Endometrium (tissue), 2 donors: ENCODE results near the gene DUSP16.
"Not testable (repeated sequence)": the region's sequence is repeated elsewhere in the genome, so short reads cannot be mapped to it uniquely, and the experiment has no call there.

Experiments used
- FAIRE-seq: peaks from 2 replicates; lab custom pipeline; 2012; peaks lifted over from hg19 to GRCh38; lab: Jason Lieb, UNC
- donor health status: control.
- donor health status: control.

DUSP16 gene

DNA sequence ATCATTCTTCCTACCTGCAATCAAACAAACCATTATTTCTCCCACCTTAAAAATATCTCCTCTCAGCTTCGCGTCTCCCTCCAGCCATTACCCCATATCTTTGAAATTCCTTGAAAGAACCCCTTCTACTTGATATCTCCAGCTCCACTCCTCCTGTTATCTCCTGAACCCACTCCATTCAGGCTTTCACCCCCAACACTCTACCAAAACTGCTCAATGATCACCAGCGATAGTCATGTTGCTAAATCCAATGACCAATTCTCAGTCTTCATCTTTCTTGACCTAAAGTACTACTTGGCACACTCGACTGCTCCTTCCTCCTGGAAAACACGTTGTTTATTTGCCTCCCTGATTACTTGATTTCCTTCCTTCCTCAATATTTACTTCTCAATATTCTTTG is 70.1 kb downstream of the DUSP16 start:
- FAIRE-seq, result no peak

DNA sequence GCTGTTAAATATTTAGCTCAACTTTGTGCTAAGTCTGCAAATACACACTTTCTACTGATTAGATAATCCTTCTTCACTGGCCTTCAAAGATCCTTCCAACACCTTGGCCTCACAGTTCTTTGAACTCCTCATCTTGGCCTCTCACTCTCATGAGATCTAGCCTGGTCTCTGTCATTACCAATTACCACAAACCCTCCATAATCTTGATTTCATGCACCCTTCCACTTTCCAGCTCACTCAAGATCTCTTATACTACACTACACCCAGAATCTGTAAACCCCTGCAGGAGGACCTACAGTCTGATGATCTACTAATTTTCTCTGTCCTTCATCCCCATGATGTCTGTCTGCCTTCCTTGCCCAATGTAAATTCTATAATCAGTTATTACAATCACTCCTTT is 71.1 kb downstream of the DUSP16 start:
- no peak for FAIRE-seq

DNA sequence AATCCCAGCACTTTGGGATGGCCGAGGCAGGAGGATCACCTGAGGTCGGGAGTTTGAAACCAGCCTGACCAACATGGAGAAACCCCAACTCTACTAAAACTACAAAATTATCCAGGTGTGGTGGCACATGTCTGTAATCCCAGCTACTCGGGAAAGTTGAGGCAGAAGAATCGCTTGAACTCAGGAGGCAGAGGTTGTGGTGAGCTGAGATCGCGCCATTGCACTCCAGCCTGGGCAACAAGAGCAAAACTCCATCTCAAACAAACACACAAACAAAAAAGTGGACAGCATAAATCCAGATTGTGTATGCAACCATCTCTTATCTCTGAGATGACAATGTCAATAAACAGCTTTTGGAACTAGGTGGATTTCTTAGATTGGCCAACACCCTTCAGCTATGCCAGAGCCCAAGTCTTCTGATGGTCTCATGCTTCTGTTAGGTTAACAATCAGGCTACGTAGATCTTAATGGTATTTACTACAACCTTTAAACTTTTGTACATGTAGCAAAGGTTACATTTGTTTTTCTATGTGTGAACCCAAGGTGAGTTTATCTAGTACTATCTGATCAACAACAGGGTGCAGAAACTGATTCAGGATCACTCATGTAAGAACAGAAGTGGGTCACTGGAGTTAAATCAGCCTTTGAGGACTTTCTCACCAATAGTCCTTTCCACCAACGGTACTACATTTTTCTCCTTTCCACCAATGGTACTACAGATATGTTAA is 73.7 kb downstream of the DUSP16 start:
- no peak for FAIRE-seq

DNA sequence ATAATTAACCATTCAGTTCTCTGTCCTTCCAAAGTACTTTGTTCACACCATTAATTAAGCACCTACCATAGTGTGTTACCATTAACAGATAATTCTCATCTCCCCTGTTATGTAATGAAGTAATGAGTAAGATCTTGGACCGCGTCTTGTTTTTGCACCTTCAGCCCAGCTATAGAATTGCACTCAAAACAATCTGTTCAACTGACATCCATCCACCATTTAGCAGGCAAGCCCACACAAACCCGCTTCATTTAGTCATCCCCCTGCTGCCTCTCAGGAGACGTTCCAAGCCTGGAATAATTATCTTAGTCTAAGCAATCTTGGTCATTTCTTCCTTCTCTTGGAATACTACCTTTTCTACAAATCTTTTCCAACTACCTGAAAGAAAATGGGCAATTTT is 74.4 kb downstream of the DUSP16 start:
- FAIRE-seq, result no peak

DNA sequence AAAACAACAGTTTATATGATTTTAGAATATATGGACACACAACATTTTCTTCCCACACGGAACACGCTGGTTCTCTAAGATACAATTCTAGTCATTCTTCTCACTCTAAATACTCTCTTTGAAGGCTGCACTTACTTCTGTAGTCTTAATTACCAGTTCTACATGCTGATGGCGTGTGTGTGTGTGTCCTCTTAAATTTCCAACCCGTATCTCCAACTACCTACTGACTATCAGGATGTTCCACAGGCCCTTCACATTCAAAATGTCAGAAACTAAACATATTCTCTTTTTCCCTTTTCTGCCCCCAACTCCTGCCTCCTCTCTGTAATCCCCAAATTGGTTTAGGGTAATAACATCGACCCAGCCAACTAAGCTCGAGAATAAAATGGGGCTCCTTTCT is 75.2 kb downstream of the DUSP16 start:
- no peak for FAIRE-seq

DNA sequence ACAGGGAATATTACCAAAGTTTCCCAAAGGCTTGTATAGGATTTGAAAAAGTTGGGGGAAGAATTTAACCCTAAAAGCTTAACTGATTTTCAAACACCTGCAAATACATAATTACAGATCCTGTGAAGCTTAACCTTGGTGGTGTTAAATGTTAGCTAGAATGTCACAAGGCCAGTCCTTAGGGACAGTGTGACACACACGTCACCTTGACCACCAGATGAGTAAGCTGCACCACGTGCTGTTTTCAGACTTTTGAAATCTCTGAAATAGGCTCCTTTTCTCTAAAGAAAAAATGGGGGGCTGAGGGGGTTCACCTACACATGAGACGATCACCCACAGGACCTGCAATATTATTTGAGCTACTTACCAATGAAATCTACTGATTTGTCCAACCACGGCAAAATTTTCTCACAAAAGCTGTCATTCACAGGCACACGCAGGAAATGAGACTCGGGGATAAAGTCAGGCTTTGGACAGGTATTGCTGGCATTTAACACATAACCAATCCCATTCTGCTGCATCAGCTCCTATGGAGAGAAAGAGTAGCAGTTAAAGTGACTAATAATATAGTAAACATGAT is 75.9 kb downstream of the DUSP16 start:
- no peak for FAIRE-seq

DNA sequence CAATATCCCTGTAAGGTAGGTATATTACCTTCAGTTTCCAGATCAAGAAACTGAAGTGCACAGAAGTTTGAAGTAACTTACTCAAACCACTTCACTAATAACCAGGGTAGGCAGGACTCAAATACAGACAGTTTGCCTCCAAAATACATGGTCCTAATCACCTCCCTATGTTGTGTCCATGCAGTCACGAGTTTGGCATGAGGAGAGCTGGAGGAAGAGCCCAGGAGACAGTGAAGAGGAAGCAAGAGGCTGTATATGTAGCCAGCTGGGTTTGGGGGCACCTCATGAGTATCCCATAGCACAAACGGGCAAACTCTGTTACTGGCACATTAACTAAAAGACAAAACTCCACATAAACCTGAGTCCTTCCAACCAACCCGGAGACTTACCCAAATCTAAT is 79.2 kb downstream of the DUSP16 start:
- FAIRE-seq, result no peak

DNA sequence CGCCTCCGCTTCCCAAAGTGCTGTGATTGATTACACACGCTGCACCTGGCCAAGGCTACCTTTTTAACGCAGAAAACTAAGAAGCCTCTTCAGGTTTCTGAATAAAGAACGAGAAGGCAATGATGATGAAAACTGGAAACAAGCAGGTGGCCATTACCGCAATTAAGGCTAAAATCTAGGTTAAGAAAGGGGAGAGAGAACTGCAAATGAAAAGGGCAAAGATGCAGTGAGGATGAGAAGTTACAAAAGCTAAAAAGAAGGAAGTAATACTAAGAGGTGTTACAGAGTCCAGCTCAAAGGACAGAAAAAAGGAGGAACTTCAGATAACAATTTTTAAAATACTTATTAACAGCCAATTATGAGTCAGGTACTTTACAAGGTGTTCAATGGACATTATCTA is 79.7 kb downstream of the DUSP16 start:
- FAIRE-seq, result no peak

DNA sequence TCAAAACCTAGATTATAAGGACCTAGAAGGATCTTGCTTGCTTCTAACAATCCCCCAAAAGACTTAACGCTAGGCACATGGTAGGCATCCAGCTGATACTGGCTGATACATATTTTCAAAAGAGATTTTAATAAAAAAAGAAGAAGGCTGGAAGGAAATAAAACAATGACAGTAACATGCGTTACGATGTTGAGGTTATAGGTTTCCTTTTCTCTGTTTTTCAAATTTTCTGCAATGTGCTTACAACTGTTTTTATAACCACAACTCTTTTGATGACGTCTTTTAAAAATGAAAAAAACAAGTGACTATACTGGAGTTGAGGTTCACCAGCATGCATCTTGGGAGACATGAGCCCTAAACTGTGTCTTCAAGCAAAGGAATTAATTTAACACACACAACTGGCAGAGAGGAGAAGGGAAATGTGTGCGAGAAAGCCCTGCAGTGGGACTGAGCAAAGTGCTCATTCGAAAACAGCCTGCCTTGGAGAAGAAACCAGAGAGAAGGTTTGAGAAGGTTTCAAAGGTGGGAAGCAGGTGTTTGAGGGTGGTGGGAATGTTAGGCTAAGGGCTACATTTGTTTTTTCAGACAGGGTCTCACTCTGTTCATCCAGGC is 80.4 kb downstream of the DUSP16 start:
- FAIRE-seq, result no peak

DNA sequence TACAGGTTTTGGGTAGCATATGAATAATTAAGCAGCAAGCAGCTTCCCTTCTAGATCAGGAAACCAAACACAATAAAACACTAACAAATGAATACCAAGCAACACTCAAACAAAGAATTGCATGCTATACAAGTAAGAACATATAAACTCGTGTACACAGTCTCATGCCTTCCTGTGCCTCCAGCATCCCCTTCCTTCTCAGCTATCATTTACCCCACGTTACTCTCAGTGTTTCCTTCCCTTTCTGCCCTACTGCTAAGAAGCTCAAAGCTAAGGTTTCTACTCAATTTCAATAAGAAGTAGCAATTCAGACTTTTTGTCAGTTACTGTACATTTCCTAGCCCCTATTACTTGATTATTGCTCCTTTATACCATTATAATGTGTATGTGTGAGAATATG is 81.0 kb downstream of the DUSP16 start:
- FAIRE-seq, result no peak

DNA sequence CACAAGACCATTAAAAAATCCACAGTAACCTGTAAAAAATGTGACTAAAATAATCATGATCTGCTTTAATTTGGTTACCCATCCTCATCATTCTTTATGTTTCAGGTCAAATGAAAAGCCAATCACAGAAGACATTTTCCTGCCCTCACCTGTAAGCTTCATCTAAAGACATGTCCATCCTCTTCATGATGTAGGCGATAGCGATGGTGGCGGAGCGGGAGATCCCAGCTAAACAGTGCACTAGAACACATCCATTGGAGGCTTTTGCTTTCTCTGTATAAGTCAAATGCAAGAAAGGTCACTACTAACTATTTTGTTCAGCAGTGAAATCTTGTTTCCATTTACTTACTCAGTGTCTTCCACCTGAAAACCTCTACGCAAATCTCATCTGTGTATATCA is 82.6 kb downstream of the DUSP16 start:
- no peak for FAIRE-seq

DNA sequence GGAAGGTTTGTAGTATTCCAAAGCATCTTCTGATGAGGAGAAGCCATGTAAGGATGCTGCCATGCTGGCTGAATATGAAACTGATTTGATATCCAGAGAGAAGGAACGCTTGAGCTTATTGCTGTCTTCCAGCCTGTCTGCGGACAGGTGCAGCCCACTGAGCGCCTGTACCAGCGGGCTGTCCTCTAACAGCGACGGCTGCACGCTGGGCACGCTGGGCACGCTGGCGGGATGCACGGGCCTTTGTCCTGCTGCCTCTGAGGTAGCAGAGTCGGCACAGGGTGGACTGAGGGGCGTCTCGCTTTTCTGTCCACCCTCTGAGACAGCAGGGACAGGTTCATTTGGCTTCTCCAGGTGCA is 85.2 kb downstream of the DUSP16 start:
- no peak for FAIRE-seq

DNA sequence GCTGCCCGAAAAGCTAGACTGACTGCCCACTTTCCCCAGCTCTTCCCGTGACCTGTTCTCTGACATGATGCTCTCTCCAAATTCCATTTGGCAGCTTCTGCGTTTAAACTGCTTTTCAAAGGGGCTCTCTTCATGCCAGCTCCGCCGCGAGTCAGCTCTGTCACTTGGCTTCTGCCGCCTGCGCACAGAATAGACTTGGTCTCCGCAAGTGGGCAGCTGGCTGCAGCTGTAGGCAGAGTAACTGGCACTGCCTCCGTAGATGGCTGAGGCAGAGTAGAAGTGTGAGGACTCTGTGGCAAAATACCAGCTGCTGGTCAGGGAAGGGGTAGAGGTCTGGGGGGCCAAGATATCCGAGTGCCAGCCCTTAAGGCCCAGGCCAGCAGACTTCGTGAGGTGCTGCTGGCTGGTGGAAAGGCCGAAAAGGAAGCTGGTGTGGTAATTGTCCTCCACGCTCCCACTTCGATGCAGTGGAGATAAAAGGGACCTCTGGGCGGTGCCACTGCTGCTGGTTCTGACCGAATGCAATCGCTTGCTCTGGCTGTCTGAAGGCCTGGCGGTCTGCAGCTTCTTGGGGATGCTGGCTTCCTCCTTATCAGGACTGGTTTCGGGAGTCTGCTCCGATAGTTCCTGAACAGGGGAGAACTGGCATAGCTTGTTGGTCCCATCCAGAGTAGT is 85.7 kb downstream of the DUSP16 start:
- FAIRE-seq, result no peak

DNA sequence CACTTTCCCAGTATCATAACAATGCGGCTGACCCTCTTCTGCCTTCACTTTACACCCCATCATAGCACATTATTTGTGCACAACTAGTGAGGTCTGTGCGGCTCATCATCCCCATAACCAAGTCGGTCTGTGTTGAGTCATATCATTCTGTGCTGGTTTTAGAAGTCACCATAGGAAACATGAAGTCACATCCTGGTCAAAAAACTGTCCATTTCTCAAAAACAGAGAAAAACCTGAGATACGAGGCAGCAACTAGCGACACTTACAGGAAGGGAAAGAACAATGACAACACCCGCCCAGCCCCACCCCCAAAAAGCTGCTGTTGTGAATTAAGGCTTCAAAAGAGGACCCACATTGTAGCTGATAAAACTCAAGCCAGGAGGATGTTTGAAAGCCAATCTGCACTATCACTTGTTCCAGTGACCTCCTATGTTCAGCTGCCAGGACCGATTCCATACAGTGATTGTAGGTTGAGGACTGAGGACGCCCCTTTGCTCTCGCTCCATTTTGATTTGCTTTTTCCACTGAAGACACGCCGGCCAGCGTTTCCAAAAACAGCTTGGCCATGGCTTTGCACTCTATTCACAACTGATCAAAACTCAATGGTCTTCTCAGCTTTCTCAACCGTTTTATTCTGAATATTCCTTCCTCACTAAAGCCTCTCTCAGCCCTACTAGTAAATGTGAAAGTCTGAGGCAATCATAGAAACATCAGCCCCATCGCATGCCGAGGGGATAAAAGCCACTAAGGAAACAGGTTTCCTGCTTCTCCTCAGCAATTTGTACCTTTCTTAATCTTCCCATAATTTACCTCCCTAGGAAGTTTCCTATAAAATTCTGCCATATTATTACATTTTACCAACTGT is 87.5 kb downstream of the DUSP16 start:
- no peak for FAIRE-seq

DNA sequence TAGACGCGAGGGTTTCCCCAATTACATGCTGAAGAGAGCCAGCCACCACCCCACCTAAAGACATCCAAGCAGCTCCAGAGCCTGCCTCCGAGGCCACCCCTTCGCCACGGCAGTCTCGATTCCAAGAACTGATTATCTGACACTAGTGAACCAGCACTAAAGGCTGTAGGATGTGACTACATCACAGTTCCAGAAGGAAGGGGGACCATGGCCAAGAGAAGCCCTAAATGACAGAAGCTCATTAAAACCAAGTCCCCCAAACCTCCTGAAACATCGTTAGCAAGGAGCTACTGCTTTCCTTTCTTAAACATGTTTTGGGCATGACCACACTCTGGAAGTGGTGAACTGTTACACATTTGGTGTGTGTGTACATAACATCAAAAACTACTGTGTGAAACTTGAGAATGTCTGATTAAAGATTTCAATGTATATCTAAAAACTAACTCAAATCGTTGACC is 88.2 kb downstream of the DUSP16 start:
- FAIRE-seq, result no peak

DNA sequence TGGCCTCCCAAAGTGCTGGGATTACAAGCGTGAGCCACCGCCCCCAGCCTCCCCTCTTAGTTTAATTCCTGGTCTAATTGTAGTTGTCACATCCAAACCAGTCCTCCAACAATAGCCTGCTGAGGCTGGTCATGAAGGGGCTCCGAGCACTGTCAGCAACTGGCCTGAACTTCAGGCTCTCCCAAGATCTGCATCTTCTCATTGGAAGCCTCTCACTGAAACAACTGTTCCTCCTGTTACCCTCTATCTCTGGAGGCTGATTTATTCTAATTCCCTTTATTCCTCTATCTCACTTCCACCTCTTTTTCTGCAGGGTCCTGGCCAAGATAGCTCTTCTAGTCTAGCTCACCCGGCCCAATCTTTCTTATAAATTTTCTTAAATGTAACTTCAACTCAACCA is 89.4 kb downstream of the DUSP16 start:
- no peak for FAIRE-seq

DNA sequence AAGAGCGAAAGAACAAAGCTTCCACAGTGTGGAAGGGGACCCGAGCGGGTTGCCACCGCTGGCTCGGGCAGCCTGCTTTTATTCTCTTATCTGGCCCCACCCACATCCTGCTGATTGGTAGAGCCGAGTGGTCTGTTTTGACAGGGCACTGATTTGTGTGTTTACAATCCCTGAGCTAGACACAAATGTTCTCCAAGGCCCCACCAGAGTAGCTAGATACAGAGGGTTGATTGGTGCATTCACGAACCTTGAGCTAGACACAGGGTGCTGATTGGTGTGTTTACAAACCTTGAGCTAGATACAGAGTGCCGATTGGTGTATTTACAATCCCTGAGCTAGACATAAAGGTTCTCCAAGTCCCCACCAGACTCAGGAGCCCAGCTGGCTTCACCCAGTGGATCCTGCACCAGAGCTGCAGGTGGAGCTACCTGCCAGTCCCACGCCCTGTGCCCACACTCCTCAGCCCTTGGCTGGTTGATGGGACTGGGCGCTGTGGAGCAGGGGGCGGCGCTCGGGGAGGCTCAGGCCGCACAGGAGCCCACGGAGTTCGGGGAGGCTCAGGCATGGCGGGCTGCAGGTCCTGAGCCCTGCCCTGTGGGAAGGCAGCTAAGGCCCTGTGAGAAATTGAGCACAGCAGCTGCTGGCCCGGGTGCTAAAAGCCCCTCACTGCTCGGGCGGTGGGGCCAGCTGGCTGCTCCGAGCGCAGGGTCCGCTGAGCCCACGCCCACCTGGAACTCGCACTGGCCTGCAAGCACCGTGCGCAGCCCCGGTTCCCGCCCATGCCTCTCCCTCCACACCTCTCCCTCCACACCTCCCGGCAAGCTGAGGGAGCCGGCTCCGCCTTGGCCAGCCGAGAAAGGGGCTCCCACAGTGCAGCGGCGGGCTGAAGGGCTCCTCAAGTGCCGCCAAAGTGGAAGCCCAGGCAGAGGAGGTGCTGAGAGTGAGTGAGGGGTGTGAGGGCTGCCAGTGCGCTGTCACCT is 90.4 kb downstream of the DUSP16 start:
- FAIRE-seq, result not testable (repeated sequence)

DNA sequence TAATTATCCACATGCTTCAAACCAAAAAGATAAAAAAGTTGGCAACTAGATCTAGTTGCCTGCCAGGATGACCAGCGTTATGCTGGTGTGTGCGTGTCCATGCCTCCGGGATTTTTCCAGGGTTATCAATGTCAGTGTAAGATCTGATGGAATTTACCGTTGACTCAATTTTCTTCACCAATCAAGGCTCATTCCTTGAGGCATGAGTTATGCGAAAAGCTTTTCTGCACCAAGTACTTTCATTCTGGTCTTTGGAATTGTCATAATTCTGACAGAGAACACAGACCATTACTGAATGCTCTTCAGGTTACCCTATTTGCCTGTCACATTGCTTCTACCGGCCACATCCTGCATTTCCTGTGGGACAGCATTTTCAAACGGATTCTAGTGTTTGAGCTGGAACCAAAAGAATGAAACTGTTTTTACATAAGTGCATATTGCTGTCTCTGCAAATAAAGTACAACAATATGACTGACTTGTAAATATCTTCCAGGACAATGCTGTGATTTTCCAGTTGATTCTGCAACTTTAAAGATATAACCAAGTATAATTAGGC is 91.8 kb downstream of the DUSP16 start:
- no peak for FAIRE-seq

DNA sequence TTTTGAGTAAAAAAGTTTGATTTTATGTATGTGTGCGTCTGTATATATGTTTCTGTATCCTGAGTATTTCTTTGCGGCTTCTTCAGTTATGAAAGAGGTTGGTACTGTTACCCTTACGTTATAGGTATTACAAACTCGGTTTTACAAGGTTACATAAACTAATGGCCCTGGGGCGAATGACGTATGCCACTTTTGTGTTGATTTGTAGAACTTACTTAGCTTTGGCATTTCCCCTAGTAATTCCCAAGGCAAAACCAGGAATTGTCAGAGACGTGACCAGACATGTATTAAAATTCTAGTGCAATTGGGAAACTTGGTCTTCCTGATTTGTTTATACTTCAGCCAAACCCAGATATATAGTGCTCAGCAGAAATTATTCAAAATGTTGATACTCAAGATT is 93.3 kb downstream of the DUSP16 start:
- no peak for FAIRE-seq

DNA sequence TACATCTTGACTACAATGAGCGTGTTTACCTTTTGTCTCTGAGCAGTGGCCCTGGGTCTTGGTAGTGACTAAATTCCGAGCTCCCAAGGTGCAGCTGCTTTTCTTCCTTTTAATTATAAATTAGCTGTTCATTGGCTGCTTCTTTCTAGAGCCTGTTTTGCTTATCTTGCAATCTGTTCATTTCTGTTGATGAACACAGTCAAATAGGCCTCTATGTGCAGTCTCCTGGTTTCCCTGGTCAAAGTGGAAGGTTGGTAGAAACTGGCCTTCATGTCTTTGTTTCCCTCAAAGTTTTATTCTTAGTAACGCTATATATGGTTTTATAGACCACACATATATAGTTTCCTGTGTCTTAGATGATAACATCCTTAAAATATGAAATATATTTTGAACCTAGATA is 94.1 kb downstream of the DUSP16 start:
- no peak for FAIRE-seq
